WTC11 (cell line): Measurements from ENCODE around the gene LPP. TPM values are rescaled to one million over a fixed set of nuclear protein-coding genes. Genes with fewer than 3 reads are reported as not detected.

ENCODE experiments used
- ATAC-seq: fragments of 200-7000 bp; cut with Tn5 transposase; 2 replicates; pipeline ENCODE4 v1.10.0; 2021; ENCODE audit warnings: mild to moderate bottlenecking, moderate library complexity
- CTCF ChIA-PET: fragments of 300-600 bp; sonication (Branson Sonifier 250); formaldehyde crosslinking; loops from one replicate; lab custom pipeline; 2021; ENCODE audit warnings: antibody characterized with exemption; lab: Charles Lee
- POLR2A ChIA-PET: fragments of 350-600 bp; sonication (Branson Sonifier 250); formaldehyde crosslinking; loops from one replicate; lab custom pipeline; 2021; ENCODE audit warnings: antibody characterized with exemption; lab: Charles Lee
- DNase-seq: peaks from one replicate; pipeline ENCODE4 v3.0.0; 2021; ENCODE audit warnings: low spot score
- H3K27ac Mint-ChIP-seq: 2 replicates; pipeline ENCODE4 v1.8.0; 2021; ENCODE audit warnings: mixed read lengths
- H3K27me3 Mint-ChIP-seq: 2 replicates; pipeline ENCODE4 v1.8.0; 2021; ENCODE audit warnings: low read depth, mild to moderate bottlenecking, moderate library complexity, mixed read lengths
- H3K36me3 Mint-ChIP-seq: 2 replicates; pipeline ENCODE4 v1.8.0; 2021; ENCODE audit warnings: mixed read lengths
- H3K4me1 Mint-ChIP-seq: 2 replicates; pipeline ENCODE4 v1.8.0; 2022; ENCODE audit warnings: mixed read lengths
- H3K4me3 Mint-ChIP-seq: 2 replicates; pipeline ENCODE4 v1.8.0; 2021; ENCODE audit warnings: mild to moderate bottlenecking, moderate library complexity, mixed read lengths
- H3K9me3 Mint-ChIP-seq: 2 replicates; pipeline ENCODE4 v1.8.0; 2021; ENCODE audit warnings: mixed read lengths
- ATF3 ChIP-seq: sonication (generic); formaldehyde crosslinking; conservative IDR thresholded peaks from 2 replicates; pipeline ENCODE4 v1.8.1; 2022; ENCODE audit warnings: mild to moderate bottlenecking, missing genetic modification reagents
- CREM ChIP-seq: sonication (generic); formaldehyde crosslinking; IDR thresholded peaks from 2 replicates; pipeline ENCODE4 v1.8.1; 2022; ENCODE audit warnings: mild to moderate bottlenecking, missing genetic modification reagents, moderate library complexity
- ELF4 ChIP-seq: sonication (generic); formaldehyde crosslinking; IDR thresholded peaks from 2 replicates; pipeline ENCODE4 v1.8.1; 2022; ENCODE audit warnings: low read depth, mild to moderate bottlenecking, moderate library complexity, missing genetic modification reagents
- FOXP4 ChIP-seq: sonication (generic); formaldehyde crosslinking; IDR thresholded peaks from 2 replicates; pipeline ENCODE4 v1.8.0; 2022; ENCODE audit warnings: mild to moderate bottlenecking, missing genetic modification reagents
- GABPB1 ChIP-seq: sonication (generic); formaldehyde crosslinking; IDR thresholded peaks from 2 replicates; pipeline ENCODE4 v1.8.1; 2023; ENCODE audit warnings: mild to moderate bottlenecking, missing genetic modification reagents
- GTF2I ChIP-seq: fragments of 250-450 bp; sonication (Bioruptor Pico); conservative IDR thresholded peaks from 2 replicates; pipeline ENCODE4 v1.4.0; 2021; ENCODE audit warnings: mild to moderate bottlenecking
- JUN ChIP-seq: sonication (generic); formaldehyde crosslinking; IDR thresholded peaks from 2 replicates; pipeline ENCODE4 v1.8.0; 2023; ENCODE audit warnings: mild to moderate bottlenecking, missing genetic modification reagents
- KAT7 ChIP-seq: sonication (generic); formaldehyde crosslinking; IDR thresholded peaks from 2 replicates; pipeline ENCODE4 v1.8.1; 2023; ENCODE audit warnings: missing genetic modification reagents, mild to moderate bottlenecking, borderline replicate concordance
- MAX ChIP-seq: sonication (generic); formaldehyde crosslinking; IDR thresholded peaks from 2 replicates; pipeline ENCODE4 v1.8.0; 2022; ENCODE audit warnings: mild to moderate bottlenecking, missing genetic modification reagents
- MXD4 ChIP-seq: fragments of 250-450 bp; sonication (Bioruptor Pico); IDR thresholded peaks from 2 replicates; pipeline ENCODE4 v1.8.0; 2021; ENCODE audit warnings: mild to moderate bottlenecking, moderate library complexity, borderline replicate concordance
- NFE2L1 ChIP-seq: sonication (generic); formaldehyde crosslinking; IDR thresholded peaks from 2 replicates; pipeline ENCODE4 v1.8.1; 2023; ENCODE audit warnings: missing genetic modification reagents
- NR1H2 ChIP-seq: sonication (generic); formaldehyde crosslinking; IDR thresholded peaks from 2 replicates; pipeline ENCODE4 v1.9.0; 2021; ENCODE audit warnings: mild to moderate bottlenecking, moderate library complexity, missing genetic modification reagents
- SMAD3 ChIP-seq: sonication (generic); formaldehyde crosslinking; IDR thresholded peaks from 2 replicates; pipeline ENCODE4 v1.8.0; 2022; ENCODE audit warnings: missing genetic modification reagents, mild to moderate bottlenecking, borderline replicate concordance
- STAT6 ChIP-seq: sonication (generic); formaldehyde crosslinking; conservative IDR thresholded peaks from 2 replicates; pipeline ENCODE4 v1.8.1; 2023; ENCODE audit warnings: mild to moderate bottlenecking, low read depth, missing genetic modification reagents, moderate library complexity
- TCF7 ChIP-seq: sonication (generic); formaldehyde crosslinking; IDR thresholded peaks from 2 replicates; pipeline ENCODE4 v1.8.0; 2022; ENCODE audit warnings: mild to moderate bottlenecking, low read depth, missing genetic modification reagents, moderate library complexity
- TP53 ChIP-seq: sonication (generic); formaldehyde crosslinking; IDR thresholded peaks from 2 replicates; pipeline ENCODE4 v1.8.1; 2023; ENCODE audit warnings: mild to moderate bottlenecking, missing genetic modification reagents
- ZBTB43 ChIP-seq: sonication (generic); formaldehyde crosslinking; IDR thresholded peaks from 2 replicates; pipeline ENCODE4 v1.8.1; 2023; ENCODE audit warnings: mild to moderate bottlenecking, missing genetic modification reagents
- ZNF219 ChIP-seq: sonication (generic); formaldehyde crosslinking; IDR thresholded peaks from 2 replicates; pipeline ENCODE4 v1.8.0; 2023; ENCODE audit warnings: missing genetic modification reagents, mild to moderate bottlenecking, borderline replicate concordance
- ZNF423 ChIP-seq: fragments of 250-450 bp; sonication (Bioruptor Pico); IDR thresholded peaks from 2 replicates; pipeline ENCODE4 v2.1.2; 2022; ENCODE audit warnings: mild to moderate bottlenecking, moderate library complexity
- total RNA-seq: library from RNA; stranded (reverse); gene quantifications from 3 replicates; pipeline ENCODE4 v1.2.3, GENCODE V29; 2021

Gene LPP
- total RNA-seq, 1 experiment from 2014 or later: 49.6 TPM

GRCh38 chr3:188574885-188575284 is 420.9 kb downstream of the LPP start:
- TF ChIP-seq FOXP4 (CRISPR knock-in tag) (no peak), TCF7 (CRISPR knock-in tag) (no peak), ZBTB43 (CRISPR knock-in tag) (no peak), ZNF423 (no peak), TP53 (CRISPR knock-in tag) (no peak), ZNF219 (CRISPR knock-in tag) (no peak), CREM (CRISPR knock-in tag) (no peak), KAT7 (no peak), GTF2I (CRISPR knock-in tag) (no peak)
- Mint-ChIP-seq H3K4me3 (no peak overlapping the region), H3K36me3 (no peaks in the 10 kb centered on the region), H3K4me1 (peaks cover 7% of the 10 kb centered on the region; the same call in 1 of the 2 replicates), H3K9me3 (no peaks in the 10 kb centered on the region), H3K27me3 (no peaks in the 10 kb centered on the region), H3K27ac (peak overlapping the region; percentile 37; the same call in 1 of the 2 replicates)
- ATAC-seq (no peak), DNase-seq (no peak)
- POLR2A ChIA-PET: no interaction called here
- CTCF ChIA-PET: no interaction called here

GRCh38 chr3:188575501-188575900 is 421.5 kb downstream of the LPP start:
- H3K4me3 Mint-ChIP-seq: no peak overlapping the region
- H3K9me3 Mint-ChIP-seq: no peaks in the 10 kb centered on the region
- no peak for ATAC-seq
- peaks cover 7% of the 10 kb centered on the region; the same call in 1 of the 2 replicates for H3K4me1 Mint-ChIP-seq
- H3K27ac Mint-ChIP-seq: no peak overlapping the region
- no peaks in the 10 kb centered on the region for H3K36me3 Mint-ChIP-seq
- CTCF ChIA-PET: no interaction called here
- no peaks in the 10 kb centered on the region for H3K27me3 Mint-ChIP-seq
- no peak for DNase-seq
- POLR2A ChIA-PET: no interaction called here
- TF ChIP-seq MAX (CRISPR knock-in tag): no peak
- TF ChIP-seq GABPB1 (CRISPR knock-in tag): no peak
- no peak for TF ChIP-seq MXD4 (CRISPR knock-in tag)
- no peak for TF ChIP-seq NR1H2 (CRISPR knock-in tag)
- TF ChIP-seq JUN: no peak
- no peak for TF ChIP-seq NFE2L1
- TF ChIP-seq STAT6 (CRISPR knock-in tag): no peak
- TF ChIP-seq TP53 (CRISPR knock-in tag): no peak
- no peak for TF ChIP-seq SMAD3 (CRISPR knock-in tag)
- no peak for TF ChIP-seq ELF4 (CRISPR knock-in tag)
- TF ChIP-seq ATF3 (CRISPR knock-in tag): no peak
- TF ChIP-seq, all 79 proteins: peak for 0
